Measurements from ENCODE around the gene RETN.

The RETN gene

GRCh38 chr19:7679771-7680605 is 11.1 kb downstream of the RETN start:
- DNase-seq (ENCODE audit: insufficient read length, low spot score) (no peak), FAIRE-seq (no peak)
- no peak for TF ChIP-seq POLR2A (IDR thresholded peaks at IDR 0.05; ENCODE audit: low read depth, low read length)

- peak; percentile 59 for TF ChIP-seq POLR2A (IDR thresholded peaks at IDR 0.05; ENCODE audit: low read depth, low read length)
- no peak for FAIRE-seq
- peak; percentile 90 for DNase-seq (ENCODE audit: insufficient read length, low spot score)
Measured at GRCh38 chr19:7680606-7681339, 11.9 kb downstream of the RETN start, which contains the start of gene TRAPPC5. TSS of gene TRAPPC5 (plus strand) at chr19:7680833. CDS start at chr19:7682254, 1,421 bp downstream.

- no peak for TF ChIP-seq POLR2A (IDR thresholded peaks at IDR 0.05; ENCODE audit: low read depth, low read length)
- no peak for FAIRE-seq
Measured at GRCh38 chr19:7681340-7682174, 12.7 kb downstream of the RETN start.

GRCh38 chr19:7682175-7682855 is 13.5 kb downstream of the RETN start:
- no peak for TF ChIP-seq POLR2A (IDR thresholded peaks at IDR 0.05; ENCODE audit: low read depth, low read length)
- no peak for DNase-seq (ENCODE audit: insufficient read length, low spot score)
- FAIRE-seq, result no peak

More at GRCh38 chr19:7681340-7682174, 12.7 kb downstream of the RETN start:
- no peak for DNase-seq (ENCODE audit: insufficient read length, low spot score)

GRCh38 chr19:7685546-7686445 is 16.9 kb downstream of the RETN start:
- DNase-seq (ENCODE audit: insufficient read length, low spot score), result no peak
- no peak for TF ChIP-seq POLR2A (IDR thresholded peaks at IDR 0.05; ENCODE audit: low read depth, low read length)
- FAIRE-seq, result no peak

- TF ChIP-seq POLR2A (IDR thresholded peaks at IDR 0.05; ENCODE audit: low read depth, low read length), result no peak
- FAIRE-seq, result no peak
- DNase-seq (ENCODE audit: insufficient read length, low spot score), result no peak
Measured at GRCh38 chr19:7687177-7687576, 18.3 kb downstream of the RETN start.

GRCh38 chr19:7689165-7689564 is 20.3 kb downstream of the RETN start:
- TF ChIP-seq POLR2A (IDR thresholded peaks at IDR 0.05; ENCODE audit: low read depth, low read length), result no peak
- DNase-seq (ENCODE audit: insufficient read length, low spot score) (no peak), FAIRE-seq (no peak)

GRCh38 chr19:7690779-7691258 is 22.0 kb downstream of the RETN start:
- TF ChIP-seq POLR2A (IDR thresholded peaks at IDR 0.05; ENCODE audit: low read depth, low read length), result no peak
- DNase-seq (ENCODE audit: insufficient read length, low spot score) (no peak), FAIRE-seq (no peak)

- no peak for TF ChIP-seq POLR2A (IDR thresholded peaks at IDR 0.05; ENCODE audit: low read depth, low read length)
- DNase-seq (ENCODE audit: insufficient read length, low spot score) (no peak), FAIRE-seq (no peak)
Measured at GRCh38 chr19:7691497-7691896, 22.6 kb downstream of the RETN start.

- DNase-seq (ENCODE audit: insufficient read length, low spot score) (no peak), FAIRE-seq (no peak)
- no peak for TF ChIP-seq POLR2A (IDR thresholded peaks at IDR 0.05; ENCODE audit: low read depth, low read length)
Measured at GRCh38 chr19:7692417-7693088, 23.7 kb downstream of the RETN start.

GRCh38 chr19:7694499-7694898 is 25.6 kb downstream of the RETN start:
- TF ChIP-seq POLR2A (IDR thresholded peaks at IDR 0.05; ENCODE audit: low read depth, low read length), result no peak
- DNase-seq (ENCODE audit: insufficient read length, low spot score) (no peak), FAIRE-seq (no peak)
